Smooth muscle cell (in vitro differentiated cells): ENCODE results near the gene HES2. TPM values are rescaled to one million over a fixed set of nuclear protein-coding genes. Genes with fewer than 3 reads are reported as not detected.
A peak's percentile ranks its signal among the peaks of the same experiment; 100 is the strongest.

Source experiments
- DNase-seq: peaks from one replicate; lab custom pipeline; 2025; ENCODE audit not compliant: unreplicated experiment; lab: John Stamatoyannopoulos, UW
- H2AFZ ChIP-seq: fragments of 200-600 bp; sonication (generic); 2 replicates; pipeline ENCODE4 v1.6.0; 2016; ENCODE audit warnings: antibody characterized with exemption, low read depth, mild to moderate bottlenecking
- H3F3A ChIP-seq: fragments of 200-600 bp; sonication (generic); 2 replicates; pipeline ENCODE4 v1.6.0; 2017; ENCODE audit warnings: antibody characterized with exemption, low read depth
- H3K27ac ChIP-seq: fragments of 200-600 bp; sonication (generic); 2 replicates; pipeline ENCODE4 v1.5.1; 2016; ENCODE audit warnings: low read depth, mild to moderate bottlenecking
- H3K27me3 ChIP-seq: fragments of 200-600 bp; sonication (generic); 2 replicates; pipeline ENCODE4 v1.6.1; 2016; ENCODE audit warnings: low read depth, mild to moderate bottlenecking
- H3K36me3 ChIP-seq: fragments of 200-600 bp; sonication (generic); 2 replicates; pipeline ENCODE4 v1.5.1; 2016; ENCODE audit warnings: low read depth
- H3K4me1 ChIP-seq: fragments of 200-600 bp; sonication (generic); 2 replicates; pipeline ENCODE4 v1.5.1; 2016; ENCODE audit warnings: low read depth
- H3K4me2 ChIP-seq: fragments of 200-600 bp; sonication (generic); 2 replicates; pipeline ENCODE4 v1.6.0; 2016; ENCODE audit warnings: mild to moderate bottlenecking
- H3K4me3 ChIP-seq: fragments of 200-600 bp; sonication (generic); 2 replicates; pipeline ENCODE4 v1.5.1; 2016; ENCODE audit warnings: mild to moderate bottlenecking
- H3K79me2 ChIP-seq: fragments of 200-600 bp; sonication (generic); 2 replicates; pipeline ENCODE4 v1.6.0; 2016; ENCODE audit warnings: low read depth, mild to moderate bottlenecking
- H3K9ac ChIP-seq: fragments of 200-600 bp; sonication (generic); 2 replicates; pipeline ENCODE4 v1.6.0; 2016; ENCODE audit warnings: low read depth
- H3K9me3 ChIP-seq: fragments of 200-600 bp; sonication (generic); replicated peaks from 2 replicates; pipeline ENCODE4 v1.5.1; 2016; ENCODE audit warnings: low read depth
- H4K20me1 ChIP-seq: fragments of 200-600 bp; sonication (generic); 2 replicates; pipeline ENCODE4 v1.6.0; 2016; ENCODE audit warnings: low read depth
- CTCF ChIP-seq: fragments of 200-600 bp; sonication (generic); IDR thresholded peaks from 2 replicates; pipeline ENCODE4 v1.5.1; 2017; ENCODE audit warnings: borderline replicate concordance, mild to moderate bottlenecking, antibody characterized with exemption; ENCODE audit not compliant: insufficient read depth, poor library complexity, severe bottlenecking
- WGBS: methylation state at CpG from one replicate; pipeline ENCODE4 v1.1.7; 2016; ENCODE audit warnings: low lambda C conversion rate; 5-methylcytosine and 5-hydroxymethylcytosine counted together
- polyA plus RNA-seq: library from polyadenylated mRNA; unstranded; fragments of >200 nt; fragmentation: Nextera tagmentation; extraction: Ambion mirVana; gene quantifications from 2 replicates; pipeline ENCODE4 v1.2.1, GENCODE V29; 2016
- total RNA-seq: library from RNA; depleted of rRNA; stranded (reverse); fragments of >200 nt; gene quantifications from 2 replicates; pipeline ENCODE4 v1.2.3, GENCODE V29; 2014

Gene HES2
- total and polyA plus RNA-seq, 2 experiments from 2014 or later = 1.7 to 4.6 TPM

- DNase-seq = no peak
- H3K79me2 ChIP-seq = no peaks in the 10 kb centered on the region
- H3K4me2 ChIP-seq = no peak overlapping the region
- no peak overlapping the region for H2AFZ ChIP-seq
- no peaks in the 10 kb centered on the region for H3K36me3 ChIP-seq
- H3K9me3 ChIP-seq = no peaks in the 10 kb centered on the region
- no peaks in the 10 kb centered on the region for H4K20me1 ChIP-seq
- H3K4me1 ChIP-seq = peaks cover 4% of the 10 kb centered on the region
- H3K27me3 ChIP-seq = peaks cover 58% of the 10 kb centered on the region
- H3K27ac ChIP-seq = no peak overlapping the region
- H3K9ac ChIP-seq = no peak overlapping the region
- H3K4me3 ChIP-seq = no peak overlapping the region
- peak; percentile 50 for TF ChIP-seq CTCF
- 61% methylated on average over 19 of the region's 19 CpGs for WGBS
- H3F3A ChIP-seq = no peaks in the 10 kb centered on the region
These were observed 25.5 kb upstream of the HES2 start for GRCh38 chr1:6445062-6445763.

GRCh38 chr1:6444377-6444776 lies 24.7 kb upstream of the HES2 start:
- Histone ChIP-seq H3K9me3 (no peaks in the 10 kb centered on the region), H3K4me1 (peaks cover 4% of the 10 kb centered on the region), H2AFZ (no peak overlapping the region), H3K27ac (no peak overlapping the region), H3K9ac (no peak overlapping the region), H3F3A (no peaks in the 10 kb centered on the region), H3K36me3 (no peaks in the 10 kb centered on the region), H3K27me3 (peaks cover 56% of the 10 kb centered on the region), H3K4me3 (no peak overlapping the region), H3K79me2 (no peaks in the 10 kb centered on the region), H3K4me2 (no peak overlapping the region), H4K20me1 (no peaks in the 10 kb centered on the region)
- no peak for TF ChIP-seq CTCF
- no peak for DNase-seq
- 86% methylated on average over 13 of the region's 15 CpGs for WGBS

- no peak overlapping the region for H3K9ac ChIP-seq
- no peaks in the 10 kb centered on the region for H3K36me3 ChIP-seq
- H4K20me1 ChIP-seq = no peaks in the 10 kb centered on the region
- H3K9me3 ChIP-seq = no peaks in the 10 kb centered on the region
- 93% methylated on average over 21 of the region's 21 CpGs for WGBS
- H3F3A ChIP-seq = no peaks in the 10 kb centered on the region
- no peaks in the 10 kb centered on the region for H3K79me2 ChIP-seq
- H3K27ac ChIP-seq = no peak overlapping the region
- H3K4me1 ChIP-seq = peaks cover 4% of the 10 kb centered on the region
- no peak for DNase-seq
- H3K27me3 ChIP-seq = peaks cover 47% of the 10 kb centered on the region
- no peak overlapping the region for H2AFZ ChIP-seq
- TF ChIP-seq CTCF = no peak
- H3K4me3 ChIP-seq = no peak overlapping the region
- H3K4me2 ChIP-seq = no peak overlapping the region
These were observed 23.8 kb upstream of the HES2 start for GRCh38 chr1:6443339-6444115.
